DMS 273 (cell line): ENCODE measurements around the gene CLRN3.

Experiments
- DNase-seq: peaks from one replicate; lab custom pipeline; 2025; ENCODE audit not compliant: unreplicated experiment; lab: John Stamatoyannopoulos, UW

Gene CLRN3

DNA sequence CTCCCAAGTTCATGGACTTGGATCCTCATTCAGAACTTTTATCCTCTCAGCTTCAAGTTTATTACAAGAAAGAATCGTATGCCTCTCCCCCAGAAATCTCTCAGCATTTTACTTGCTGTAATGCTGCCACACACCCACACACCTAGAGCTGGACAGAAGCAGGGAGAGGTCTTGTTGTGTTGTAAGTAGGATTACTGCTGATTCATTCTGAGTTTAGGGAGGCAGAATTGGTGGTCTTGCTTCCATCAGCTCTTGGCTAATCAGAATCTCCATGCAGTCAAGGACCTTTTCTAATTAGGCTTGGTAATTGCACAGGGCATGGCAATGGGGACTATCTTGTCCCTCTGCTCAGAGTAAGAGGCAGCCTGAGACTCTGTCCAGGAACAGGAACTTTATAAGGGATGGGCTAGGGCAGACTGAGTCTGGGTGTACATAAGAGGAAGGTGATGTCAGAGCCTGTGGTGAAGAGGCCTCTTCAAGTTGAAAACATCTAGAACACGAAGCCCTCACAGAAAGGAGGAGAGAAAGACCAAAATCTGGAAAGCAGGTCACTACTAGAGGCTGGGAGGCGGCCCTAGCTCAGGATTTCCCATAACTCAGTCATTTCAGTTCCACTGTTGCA lies 7.1 kb upstream of the CLRN3 start:
- no peak for DNase-seq

DNA sequence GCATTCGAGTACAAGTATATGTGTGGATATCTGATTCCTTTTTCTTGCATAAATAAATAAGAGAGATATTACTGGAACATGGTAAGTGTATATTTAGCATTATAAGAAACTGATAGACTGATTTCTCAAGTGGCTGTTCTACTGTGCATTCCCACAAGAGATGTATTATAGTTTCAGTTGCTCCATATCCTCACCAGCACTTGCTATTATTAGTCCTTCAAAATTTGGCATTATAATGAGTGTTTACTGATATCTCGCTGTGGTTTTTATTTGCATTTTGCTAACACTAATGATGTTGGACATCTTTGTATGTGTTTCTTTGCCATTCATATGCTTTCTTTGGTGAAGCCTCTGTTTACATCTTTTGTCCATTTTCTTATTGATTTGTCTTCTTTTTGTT lies 4.4 kb upstream of the CLRN3 start:
- no peak for DNase-seq

- no peak for DNase-seq
These were observed 3.8 kb upstream of the CLRN3 start for GRCh38 chr10:127896590-127896989.

DNA sequence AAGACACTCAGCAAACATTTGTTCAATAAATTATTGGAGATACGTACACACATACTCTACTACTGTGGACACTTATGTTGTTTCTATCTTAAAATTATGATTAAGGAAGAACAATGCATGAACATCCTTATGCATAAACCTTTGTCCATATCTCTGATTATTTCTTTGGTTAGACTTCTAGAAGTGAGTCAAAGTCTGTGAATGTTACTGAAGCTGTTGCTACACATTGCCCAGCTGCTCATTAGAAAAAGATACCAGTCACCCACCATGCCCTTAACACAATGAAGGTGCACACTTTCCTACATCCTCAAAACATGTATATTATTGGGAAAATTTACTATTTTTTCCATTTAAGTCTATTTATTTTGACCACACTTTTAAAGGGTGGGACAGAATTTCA lies 1.4 kb upstream of the CLRN3 start:
- no peak for DNase-seq

GRCh38 chr10:127890832-127891334 lies 1.9 kb downstream of the CLRN3 start:
- no peak for DNase-seq

DNA sequence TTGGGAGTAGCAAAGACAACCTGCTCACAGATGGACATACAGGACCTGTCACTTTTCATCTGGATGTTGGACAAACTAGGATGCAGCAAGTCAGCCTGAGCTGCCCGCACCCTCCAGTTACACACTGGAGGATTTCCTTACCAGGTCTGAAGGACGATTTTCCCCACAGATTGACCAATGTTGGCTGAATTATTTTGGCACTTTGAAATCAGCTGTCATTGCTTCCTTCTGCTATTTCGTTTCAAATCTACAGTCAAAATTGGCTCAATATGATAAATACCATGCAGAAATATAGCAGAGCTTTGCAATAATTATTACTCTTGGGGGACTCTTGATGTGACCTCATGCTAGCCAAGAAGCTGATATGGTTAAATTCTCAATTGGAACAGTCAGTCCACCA lies 2.5 kb downstream of the CLRN3 start:
- no peak for DNase-seq

GRCh38 chr10:127889605-127890195 lies 3.0 kb downstream of the CLRN3 start:
- no peak for DNase-seq

DNA sequence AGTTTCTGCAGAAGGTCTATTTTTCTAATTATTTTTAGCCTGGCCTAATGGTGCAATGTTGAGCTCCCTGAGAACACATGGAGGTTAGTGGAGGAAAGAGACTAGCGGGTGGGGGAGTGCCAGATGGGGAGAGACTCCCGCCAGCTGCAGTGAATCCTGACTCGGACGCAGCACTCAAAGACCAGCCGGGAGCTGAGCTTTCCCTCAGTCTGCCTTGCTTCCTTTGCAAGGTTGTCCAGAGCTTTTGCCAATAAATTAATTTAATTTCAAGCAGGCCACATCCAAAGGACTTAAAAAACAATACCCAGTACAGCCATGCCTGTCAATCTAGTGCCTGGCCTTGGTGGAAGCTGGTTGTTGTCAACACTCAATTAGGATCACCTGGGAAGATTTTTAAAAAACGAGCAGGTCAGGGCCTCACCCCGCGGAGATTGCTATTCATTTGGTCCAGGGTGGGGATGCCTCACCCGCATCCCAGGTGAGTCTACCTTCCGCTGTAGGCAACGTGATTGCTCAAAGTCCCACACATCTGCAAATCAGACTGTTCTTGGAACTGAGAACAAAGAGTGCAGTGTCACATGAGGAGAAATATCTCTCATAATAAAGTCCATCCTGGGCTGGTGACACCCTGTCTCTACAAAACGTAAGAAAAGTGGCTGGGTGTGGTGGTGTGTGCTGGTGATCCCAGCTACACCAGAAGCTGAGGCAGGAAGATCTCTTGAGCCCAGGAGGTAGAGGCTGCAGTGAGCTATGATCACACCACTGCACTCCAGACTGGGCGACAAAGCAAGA lies 4.0 kb downstream of the CLRN3 start:
- DNase-seq, result peak; percentile 12

GRCh38 chr10:127887541-127888415 lies 5.0 kb downstream of the CLRN3 start:
- DNase-seq, result no peak

DNA sequence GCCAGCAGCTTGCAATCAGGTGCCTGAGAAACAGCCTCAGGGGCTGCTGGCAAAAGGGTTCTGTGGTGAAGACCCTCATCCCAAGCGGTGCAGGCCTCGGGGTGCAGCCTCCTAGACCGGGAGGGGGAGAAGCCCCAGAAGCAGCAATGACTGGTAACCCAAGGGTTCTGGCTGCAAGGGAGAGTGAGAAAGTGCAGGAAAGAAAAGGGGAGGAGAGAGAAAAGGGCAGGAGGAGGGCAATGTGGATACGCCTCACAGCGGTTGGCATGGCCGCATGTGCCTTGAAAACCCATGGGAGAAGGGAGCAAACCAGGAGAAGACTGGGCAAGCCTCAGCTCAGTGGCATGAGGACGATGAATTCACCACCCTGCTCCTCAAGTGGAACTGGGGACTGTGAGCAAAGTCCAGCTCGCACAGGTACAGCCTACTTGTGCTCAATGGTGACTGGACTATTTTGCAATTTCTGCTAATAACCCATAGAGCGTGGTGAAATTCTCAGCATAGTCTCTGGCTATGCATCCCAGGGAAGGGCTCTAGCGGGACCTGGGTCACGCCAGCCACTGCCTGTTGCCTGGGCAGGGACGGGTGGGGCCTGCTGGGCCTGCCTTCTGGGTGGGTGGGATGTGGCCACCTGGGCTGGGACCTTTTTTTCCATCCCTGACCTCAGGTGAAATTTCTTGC lies 6.2 kb downstream of the CLRN3 start:
- no peak for DNase-seq

DNA sequence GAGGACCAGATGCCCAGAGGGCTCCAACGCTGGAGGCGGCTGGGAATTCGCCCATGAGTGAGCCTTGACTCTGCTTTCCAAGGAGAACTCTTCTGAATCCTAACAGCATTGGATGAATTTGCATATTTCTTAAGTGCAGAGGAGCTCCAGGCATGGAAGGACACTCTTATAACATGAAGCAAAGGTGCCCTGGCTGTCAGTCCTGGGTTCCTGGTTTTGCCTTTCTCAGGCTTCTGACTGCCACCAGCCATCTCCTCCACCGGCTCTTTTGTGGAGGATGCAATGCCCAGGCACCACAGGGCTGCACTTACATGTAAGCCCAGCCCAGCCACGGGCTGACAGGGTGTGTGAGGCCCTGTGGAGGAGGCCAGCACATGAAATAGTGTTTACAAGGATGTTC lies 8.2 kb downstream of the CLRN3 start:
- no peak for DNase-seq

GRCh38 chr10:127883516-127883915 lies 9.2 kb downstream of the CLRN3 start:
- DNase-seq, result no peak

GRCh38 chr10:127882801-127883459 lies 9.8 kb downstream of the CLRN3 start:
- DNase-seq, result no peak

DNA sequence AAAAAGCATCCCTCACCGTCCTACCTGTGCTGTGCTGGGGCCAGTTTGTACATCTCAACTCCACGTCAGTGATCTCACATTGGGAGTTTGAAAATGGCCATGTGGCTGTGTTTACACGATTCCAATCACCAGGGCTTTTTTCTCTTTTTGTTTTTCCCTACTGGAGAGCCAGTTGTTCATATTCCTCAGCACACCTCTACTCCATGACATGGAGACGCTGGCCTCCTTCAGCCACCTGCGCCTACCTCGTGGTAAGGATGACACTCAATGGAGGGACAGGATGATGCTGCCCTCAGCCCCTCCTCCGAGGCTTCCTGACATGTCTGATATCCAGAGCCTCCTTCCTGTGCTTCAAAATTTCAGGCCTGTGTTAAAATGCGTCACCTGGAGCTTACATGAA lies 10.3 kb downstream of the CLRN3 start:
- DNase-seq, result no peak

GRCh38 chr10:127881262-127881661 lies 11.5 kb downstream of the CLRN3 start:
- DNase-seq, result no peak

DNA sequence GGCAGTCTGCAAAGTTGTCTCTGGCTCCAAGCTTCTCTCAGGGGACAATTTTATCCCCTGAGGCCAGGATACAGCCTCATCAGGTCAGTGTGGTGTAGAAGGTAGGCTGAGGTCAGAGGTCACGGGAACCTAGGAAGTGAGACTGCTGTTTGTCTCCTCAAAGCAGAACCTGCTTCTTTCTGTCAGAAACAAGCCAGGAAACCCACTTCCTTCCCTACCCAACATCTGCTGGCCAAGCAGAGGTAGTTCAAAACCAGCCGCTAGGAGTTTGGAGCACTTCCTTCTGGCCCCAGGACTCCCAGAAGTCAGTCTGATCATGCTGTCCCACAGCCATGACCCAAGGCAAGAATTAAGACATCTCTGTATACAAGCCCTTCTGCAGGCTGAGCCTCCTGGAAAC lies 12.2 kb downstream of the CLRN3 start:
- no peak for DNase-seq

DNA sequence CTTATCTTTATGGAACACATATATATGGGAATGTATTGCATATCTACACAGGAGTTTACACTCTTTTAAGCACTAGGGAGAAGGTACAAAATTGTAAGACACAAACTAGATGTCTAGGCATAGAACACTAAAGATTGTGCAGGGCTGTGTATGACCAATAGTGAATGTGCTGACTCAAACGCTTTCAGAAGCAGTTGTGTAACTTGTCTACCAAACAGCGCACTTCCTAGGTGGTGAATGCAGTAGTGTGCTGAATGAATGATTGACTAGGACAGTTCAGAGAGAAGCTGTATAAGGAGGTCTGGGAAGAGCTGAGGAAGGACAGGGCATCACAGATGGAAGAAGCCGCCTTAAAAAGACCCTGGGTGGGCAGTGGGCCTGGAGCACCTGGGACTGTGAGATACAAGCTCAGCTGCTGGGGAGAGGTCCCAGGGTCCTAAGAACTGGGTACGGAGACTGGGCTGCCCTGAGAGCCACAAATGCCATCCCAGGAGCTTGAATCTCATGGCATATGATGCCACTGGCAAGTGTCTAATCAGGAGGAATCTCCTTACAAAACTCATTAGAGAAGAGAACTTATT lies 14.2 kb downstream of the CLRN3 start:
- DNase-seq, result no peak

- no peak for DNase-seq
These were observed 15.0 kb downstream of the CLRN3 start for GRCh38 chr10:127877699-127878098.

- DNase-seq, result no peak
These were observed 15.6 kb downstream of the CLRN3 start for GRCh38 chr10:127877116-127877515.

- no peak for DNase-seq
These were observed 16.8 kb downstream of the CLRN3 start for GRCh38 chr10:127875916-127876315.
